Mammary microvascular endothelial cell (primary cell): ENCODE data around the gene ADCY2. TPM values are rescaled to one million over a fixed set of nuclear protein-coding genes. Genes with fewer than 3 reads are reported as not detected.

ENCODE experiments used
- total RNA-seq: library from RNA; depleted of rRNA; stranded (reverse); fragments of >200 nt; gene quantifications from 2 replicates; pipeline ENCODE4 v1.2.3, GENCODE V29; 2015

The ADCY2 gene
- not detected in 2 replicates for total RNA-seq

GRCh38 chr5:7395947-7396712, at the start of gene ADCY2:
Gene ADCY2, plus strand, starts transcription at chr5:7396138. Its CDS starts 159 bp downstream, at chr5:7396297.

GRCh38 chr5:7850395-7851239, 454.7 kb downstream of the ADCY2 start, which contains the start of gene CFAP90:
Gene CFAP90, minus strand, starts transcription at chr5:7851133. Its CDS starts 112 bp downstream, at chr5:7851021.

GRCh38 chr5:7868773-7869473, 473.0 kb downstream of the ADCY2 start, which contains the start of the genes FASTKD3 and MTRR:
Gene FASTKD3, minus strand, starts transcription at chr5:7869031. Its CDS starts 948 bp downstream, at chr5:7868083.
Gene MTRR, plus strand, starts transcription at chr5:7869148. Its CDS starts 1,647 bp downstream, at chr5:7870795.

